Tongue (tissue), 2 donors: ENCODE results near the gene PCP4L1. TPM values are rescaled to one million over a fixed set of nuclear protein-coding genes. Genes with fewer than 3 reads are reported as not detected.
"Not testable (repeated sequence)": the region's sequence is repeated elsewhere in the genome, so short reads cannot be mapped to it uniquely, and the experiment has no call there.

ENCODE experiments used
- DNase-seq: peaks from one replicate; pipeline ENCODE4 v3.0.0-alpha.2; 2015
- total RNA-seq: library from RNA; depleted of rRNA; stranded (reverse); fragments of >200 nt; gene quantifications from one replicate; pipeline ENCODE4 v1.2.3, GENCODE V29; 2014

The PCP4L1 gene
- total RNA-seq: 4.9 TPM

DNA sequence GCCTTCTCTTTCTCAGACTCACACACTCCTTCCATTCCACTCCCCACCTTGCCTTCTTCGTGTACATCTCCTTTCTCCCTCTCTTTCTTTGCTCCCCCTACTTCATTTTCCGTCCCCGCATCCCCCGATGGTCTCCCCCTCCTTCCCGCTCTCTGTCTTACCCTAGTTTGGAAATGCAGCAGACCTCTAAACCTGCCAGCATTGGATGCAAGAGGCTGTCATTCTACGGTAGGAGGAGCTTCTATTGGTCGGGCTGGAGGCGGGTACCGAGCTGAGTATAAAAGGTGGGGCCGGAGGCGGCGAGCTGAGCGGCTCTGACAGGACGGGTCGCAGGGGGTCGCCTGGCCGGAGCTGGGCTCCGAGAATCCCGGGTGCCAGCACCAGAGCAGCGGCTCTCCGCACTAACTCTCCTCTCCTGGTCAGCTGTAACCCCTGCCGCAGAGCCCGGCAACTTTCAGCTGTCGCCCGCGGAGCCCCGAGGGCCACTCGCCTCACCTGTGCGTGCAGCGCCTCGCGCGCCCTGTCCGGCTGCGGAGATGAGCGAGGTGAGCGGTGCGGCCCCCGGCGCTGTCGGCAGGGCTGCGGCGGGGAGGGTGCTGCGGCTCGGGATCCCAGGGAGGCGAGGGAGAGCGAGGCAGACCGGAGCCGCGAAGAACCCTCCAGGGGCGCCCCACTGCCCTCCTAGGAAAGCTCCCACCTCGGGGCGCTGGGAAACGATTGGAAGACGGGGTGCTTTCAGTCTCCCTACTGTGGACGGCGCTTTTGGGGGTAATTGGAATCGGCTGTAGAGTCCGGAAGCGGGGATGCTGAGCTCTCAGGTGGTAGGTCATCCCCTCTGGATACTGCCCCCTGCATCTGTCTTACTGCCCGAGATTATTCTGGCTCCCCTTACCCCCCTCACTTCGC is at the start of gene PCP4L1:
PCP4L1 (plus strand) TSS at position 307 of the 906 bp plus-strand sequence; CDS start at position 537, 230 bp downstream.
- DNase-seq: peak; percentile 76

DNA sequence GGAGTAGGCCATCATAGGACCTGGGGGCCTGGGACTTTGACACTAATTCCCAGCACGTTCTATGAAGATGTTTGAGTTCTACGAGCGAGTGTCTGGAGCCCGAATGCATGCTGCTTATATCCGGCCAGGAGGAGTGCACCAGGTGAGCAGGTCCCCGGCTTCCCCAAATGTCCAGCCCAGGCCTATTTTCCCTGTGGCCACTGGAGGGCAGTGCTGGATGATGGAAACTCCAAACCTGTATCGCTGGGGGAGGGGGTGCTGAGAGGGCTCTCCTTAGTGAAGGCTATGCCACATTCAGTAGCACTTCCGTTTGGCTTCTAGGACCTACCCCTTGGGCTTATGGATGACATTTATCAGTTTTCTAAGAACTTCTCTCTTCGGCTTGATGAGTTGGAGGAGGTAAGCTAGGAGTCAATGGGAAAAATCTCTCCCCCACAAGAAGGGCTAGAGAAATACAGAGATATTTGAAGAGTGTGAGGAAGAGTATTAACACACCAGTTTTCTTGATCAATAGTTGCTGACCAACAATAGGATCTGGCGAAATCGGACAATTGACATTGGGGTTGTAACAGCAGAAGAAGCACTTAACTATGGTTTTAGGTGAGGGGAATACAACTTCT is 48.6 kb upstream of the PCP4L1 start:
- DNase-seq: peak; percentile 84

DNA sequence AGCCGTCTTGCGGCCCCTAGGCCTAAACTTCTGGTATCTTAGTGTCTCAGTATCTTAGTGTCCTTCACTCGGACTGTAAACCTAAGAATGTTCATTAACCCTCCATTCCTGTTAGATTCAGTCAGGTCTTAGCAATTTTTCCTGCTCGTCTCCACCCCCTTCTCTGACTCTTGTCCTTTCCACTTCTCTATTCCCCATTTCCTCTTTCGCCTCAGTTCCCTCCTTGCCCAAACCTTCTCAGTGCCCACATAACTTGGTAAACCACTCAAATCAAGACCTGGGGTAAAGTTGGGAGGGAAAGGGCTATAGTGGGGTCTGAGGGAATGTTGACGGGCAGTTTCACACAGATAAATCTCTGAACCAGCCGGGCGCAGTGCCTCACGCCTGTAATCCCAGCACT is 44.2 kb upstream of the PCP4L1 start:
- DNase-seq: no peak

DNA sequence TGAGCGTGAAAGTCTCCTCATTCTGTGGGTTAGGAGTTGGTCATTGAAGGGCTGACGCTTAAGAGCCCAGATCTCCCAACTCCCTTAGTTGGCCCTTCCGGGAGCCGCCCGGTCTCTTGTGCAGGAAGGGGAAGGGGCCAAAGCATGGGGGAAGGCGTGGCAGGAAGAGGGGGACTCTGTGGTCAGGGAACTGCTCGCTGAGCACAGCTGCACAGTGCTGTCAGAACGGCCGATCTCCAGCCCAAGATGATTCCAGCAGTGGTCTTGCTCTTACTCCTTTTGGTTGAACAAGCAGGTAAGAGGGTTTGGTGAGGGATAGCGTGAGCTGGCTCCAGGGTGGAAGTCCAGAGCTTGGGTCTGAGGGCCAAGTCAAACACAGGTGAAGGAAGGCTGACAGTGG is 43.5 kb upstream of the PCP4L1 start, which contains the start of gene FCER1G:
FCER1G (plus strand) TSS at position 220 of the 400 bp plus-strand sequence; CDS start at position 247, 27 bp downstream.
- DNase-seq: no peak

DNA sequence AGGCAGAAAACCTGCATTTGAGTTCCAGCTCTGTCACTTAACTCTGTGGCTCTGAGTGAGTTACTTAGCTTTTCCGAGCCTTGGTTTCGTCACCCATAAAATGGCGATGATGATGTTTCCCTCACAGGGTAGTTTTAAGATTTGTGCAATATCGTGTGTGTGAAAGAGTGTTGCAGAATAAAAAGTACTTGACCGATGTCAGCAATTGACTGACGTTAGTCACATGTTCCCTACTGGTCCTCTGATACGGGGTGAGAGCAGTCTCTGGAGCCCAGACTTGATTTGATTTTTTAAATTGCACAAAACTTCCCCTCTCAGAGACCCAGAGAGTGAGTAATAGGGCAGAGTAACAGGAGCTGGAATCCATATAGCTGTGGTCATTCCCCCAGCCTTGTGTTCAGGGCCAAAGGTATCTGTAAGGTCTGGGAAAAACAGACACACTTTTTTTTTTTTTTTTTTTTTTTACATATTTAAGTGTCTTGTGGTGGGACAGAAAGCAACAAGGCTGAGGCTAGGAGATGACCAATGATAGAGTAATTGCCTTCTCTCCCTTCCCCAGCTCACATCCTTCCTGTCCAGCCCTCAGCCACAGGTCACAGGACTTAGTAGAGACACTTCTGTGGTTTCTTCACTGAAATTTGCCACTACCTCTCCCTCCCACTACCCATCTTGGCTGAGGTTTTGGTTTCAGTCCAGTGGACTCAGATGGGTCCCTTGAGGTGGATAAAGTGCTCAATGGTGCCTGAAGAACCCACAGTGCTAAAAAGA is 41.4 kb upstream of the PCP4L1 start:
- no peak for DNase-seq

DNA sequence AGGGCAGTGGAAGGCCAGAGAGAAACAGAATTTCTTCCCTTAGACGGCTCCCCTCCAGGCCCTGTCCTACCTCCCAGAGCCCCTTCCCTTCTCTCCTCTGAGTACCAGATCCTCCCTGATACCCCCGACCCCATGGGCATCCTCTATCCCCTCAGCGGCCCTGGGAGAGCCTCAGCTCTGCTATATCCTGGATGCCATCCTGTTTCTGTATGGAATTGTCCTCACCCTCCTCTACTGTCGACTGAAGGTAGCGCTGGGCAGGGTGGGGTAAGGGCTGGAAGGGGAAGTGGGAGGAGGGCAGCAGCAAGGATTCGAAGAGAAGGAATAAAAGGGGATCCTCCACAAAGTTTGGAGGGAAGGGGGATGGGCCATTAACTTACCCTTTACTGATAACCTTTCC is 40.7 kb upstream of the PCP4L1 start:
- DNase-seq: no peak

DNA sequence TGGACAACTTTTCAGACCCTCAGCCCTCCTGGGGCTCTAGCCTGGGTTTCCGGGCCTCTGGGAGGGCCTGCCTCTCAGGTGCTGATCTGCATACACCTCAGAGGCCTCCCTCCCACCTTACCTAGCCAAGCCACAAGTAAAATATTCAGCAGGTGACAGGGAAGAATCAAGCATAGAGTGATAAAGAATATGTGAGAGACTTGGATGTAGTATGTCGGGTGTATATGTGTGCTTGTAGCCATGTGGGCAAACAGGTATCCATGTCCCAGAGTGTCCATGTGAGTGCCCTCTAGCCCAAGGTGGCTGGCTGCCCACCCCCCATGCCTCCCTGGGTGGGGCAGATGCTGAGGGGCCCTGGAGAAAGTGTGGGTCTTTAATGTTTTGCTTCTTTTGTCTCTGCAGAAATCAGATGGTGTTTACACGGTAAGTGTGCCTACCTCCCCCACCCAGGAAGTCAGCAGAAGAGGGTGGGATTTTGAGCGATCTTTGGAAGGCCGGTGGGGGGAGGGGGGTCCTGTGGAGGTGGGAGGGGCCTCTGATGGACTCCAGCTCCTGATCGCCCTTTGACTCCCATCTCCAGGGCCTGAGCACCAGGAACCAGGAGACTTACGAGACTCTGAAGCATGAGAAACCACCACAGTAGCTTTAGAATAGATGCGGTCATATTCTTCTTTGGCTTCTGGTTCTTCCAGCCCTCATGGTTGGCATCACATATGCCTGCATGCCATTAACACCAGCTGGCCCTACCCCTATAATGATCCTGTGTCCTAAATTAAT is 40.1 kb upstream of the PCP4L1 start:
- no peak for DNase-seq

DNA sequence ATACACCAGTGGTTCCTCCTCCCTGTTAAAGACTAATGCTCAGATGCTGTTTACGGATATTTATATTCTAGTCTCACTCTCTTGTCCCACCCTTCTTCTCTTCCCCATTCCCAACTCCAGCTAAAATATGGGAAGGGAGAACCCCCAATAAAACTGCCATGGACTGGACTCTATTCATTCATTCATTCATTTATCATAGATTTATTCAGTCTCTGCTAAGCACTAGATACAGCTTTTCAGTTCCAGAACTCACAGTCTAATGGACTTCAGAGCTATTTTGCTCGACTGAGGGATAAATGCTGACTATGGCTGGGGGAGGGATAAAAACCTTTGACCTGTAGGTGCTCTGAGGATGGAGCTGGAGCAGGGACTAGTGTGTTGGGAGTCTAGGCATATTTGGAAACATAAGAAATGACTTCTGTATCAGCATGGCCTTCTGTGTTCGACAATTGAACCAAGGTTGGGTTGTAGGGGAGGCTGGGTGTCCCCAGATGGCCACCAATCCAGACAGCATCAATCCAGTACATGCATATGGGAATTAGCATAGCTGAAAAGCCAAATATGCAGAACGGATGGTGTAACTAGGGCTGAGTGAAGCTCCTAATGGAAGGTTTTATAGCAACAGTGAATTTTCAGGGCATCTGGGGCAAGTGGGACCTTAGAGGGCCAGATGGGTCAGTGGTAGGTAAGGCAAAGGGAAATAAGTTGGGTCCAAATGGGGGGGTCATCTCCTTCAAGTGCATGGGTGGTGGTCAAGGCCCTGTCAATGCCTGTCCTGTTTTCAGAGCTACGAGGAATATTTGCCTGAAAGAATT is 39.3 kb upstream of the PCP4L1 start:
- no peak for DNase-seq

DNA sequence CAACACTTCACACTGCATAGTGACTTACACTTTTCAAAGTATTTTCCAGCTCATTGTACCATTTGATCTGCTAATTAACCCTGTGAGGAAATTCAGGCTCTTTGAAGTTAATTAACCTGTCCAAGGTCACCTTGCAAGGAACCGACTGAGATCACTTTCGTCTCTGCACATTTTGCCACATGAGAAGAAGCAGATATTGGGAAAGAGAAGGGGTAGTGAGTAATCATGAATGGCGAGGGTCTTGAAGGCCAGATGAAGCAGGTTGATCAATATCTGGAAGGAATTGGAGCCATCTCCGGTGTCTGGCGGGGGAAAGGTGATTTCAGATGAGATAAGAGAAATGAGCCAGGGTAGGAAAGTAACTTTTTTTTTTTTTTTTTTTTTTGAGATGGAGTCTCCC is 38.5 kb upstream of the PCP4L1 start:
- DNase-seq: no peak

DNA sequence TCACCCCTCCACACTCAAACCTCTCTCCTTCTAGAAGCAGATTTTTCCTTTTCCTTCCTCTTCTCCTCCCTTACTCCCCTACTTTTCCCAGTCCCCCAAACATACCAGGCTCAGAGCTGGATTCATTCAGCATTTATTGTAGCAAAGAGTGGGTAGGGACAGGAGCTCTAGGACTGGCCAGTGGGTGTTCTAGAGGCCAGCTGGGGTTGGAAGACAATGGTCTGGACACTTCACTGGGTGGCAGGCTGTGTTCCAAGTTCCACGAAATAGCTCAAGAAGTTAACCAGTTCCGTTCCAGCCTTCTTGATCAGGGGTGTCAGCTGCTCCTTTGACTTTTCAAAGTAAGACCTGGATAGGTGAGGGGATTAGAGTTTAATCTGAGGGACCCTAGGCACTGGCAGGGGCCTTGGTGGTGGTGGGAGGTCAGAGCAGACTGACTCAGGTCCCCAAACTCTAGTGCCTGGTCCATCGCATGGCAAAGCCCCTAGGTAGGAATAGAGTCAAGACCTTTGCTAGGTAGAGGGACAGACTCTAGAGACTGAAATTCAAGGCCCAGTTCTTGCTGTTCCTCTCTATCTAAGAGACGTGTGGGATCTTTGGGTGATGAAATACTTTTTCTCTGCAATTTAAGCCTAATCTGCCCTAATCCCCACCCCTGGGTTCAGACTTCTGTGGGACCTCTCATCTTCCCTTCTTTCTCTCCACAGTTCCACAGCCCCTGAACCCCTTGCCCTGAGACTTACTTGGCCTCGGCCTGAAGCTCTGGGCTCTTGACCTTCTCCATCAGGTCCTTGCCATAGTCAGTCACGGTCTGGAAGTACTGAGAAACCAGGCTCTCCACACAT is 36.1 kb upstream of the PCP4L1 start:
- no peak for DNase-seq

DNA sequence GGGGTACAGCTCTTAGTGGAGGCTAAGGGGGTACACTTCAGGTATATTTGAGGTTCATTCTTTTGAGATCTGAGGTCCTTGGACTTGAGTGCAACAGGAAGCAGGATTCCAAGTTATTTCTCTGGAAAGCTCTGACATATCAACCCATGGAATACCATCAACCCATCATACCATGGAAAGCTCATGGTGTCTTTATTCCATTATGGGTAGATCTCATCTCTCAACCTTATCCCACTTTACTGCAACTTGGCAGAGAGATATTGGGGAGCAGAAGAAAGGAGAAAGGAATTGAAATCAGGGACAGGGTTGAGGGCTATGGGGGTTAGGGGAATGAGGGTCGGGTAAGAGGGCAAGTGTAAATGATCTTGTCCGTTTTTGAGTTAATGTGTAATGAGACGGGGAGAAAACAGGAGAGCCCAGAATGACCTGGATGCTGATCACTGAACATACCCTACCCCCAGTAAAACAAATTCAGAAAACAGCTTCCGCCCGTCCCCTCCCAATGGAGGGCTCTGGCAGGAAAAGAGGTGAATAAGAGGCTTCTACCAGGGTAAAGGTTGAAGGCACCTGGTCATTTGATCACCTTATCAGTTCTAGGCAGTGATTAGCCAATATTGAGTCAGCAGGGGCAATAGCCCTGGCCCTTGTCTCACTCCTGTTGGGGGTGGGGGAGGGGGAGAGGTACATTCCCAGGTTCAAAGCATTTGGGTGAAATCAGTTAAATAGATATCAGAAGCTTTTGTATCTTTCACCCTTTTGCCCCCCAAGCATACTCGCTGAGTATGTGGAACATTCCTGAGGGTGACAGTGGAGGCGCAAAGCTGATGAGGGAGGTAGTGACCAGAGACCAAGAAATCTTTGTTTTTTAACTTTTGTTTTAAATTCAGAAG is 34.5 kb upstream of the PCP4L1 start:
- no peak for DNase-seq

DNA sequence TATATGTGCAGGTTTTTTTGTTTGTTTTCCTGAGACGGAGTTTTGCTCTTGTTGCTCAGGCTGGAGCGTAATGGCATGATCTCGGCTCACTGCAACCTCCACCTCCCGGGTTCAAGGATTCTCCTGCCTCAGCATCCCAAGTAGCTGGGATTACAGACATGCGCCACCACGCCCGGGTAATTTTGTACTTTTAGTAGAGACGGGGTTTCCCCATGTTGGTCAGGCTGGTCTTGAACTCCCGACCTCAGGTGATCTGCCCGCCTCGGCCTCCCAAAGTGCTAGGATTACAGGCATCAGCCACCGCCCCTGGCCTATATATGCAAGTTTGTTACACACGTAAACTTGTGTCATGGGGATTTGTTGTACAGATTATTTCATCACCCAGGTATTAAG is 33.9 kb upstream of the PCP4L1 start:
- DNase-seq: not testable (repeated sequence)

DNA sequence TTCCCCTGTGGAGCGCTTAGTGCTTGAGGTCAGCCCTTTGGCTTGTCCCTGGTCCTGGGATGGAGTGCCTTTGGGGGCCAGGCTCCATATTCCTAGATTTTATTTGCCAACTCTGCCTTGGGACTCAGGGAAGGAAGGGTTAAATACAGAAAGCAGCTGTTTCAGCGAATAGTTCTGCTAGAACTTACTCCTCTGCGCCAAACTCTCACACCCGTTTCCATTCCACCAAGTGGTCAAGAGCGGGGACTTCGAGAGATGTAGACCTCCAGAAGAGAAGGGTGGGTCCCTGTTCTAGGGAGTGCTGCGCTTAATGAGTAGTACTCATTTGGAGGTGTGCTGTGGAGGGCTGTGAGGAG is 33.4 kb upstream of the PCP4L1 start:
- DNase-seq: no peak

DNA sequence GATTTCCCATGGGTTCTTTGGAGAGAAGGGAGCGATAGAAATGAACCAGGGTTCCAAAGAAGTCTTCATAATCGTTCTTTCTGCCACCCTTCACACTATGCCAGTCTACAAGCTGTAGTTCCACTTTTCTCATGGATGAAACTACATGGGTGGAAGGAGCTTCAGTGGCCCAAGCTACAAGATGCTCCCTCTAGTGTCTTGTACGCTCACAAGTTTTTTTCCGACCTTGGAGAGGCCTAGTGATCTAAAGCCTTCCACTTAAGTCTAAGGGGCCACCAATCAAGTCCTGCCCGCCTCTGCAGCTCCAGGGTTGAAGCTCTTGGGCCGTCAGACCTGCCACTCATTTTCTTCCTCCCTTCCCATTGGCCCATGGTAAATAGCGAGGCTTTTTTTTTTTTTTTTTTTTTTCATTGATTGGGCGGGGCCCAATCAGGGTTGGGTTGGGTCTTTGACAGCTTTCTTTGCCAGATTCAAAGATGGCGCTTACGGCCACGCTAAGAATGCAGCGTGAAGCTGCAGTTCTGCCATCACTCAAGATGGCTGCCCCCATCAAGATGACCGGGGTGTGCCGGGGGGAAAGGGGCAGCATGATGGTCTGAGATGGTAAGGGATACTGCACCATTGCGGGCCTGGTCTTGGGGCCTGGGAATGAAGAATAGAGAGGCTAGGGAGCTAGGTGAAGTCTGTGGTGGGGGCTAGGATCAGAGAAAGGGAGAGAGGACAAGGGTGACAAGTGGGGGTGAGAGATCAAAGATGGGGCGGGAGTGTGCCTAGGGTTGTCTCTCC is 32.8 kb upstream of the PCP4L1 start, which contains the start of gene TOMM40L:
TOMM40L (plus strand) TSS at position 527 of the 786 bp plus-strand sequence. CDS start 430 bp downstream, outside the sequence.
- DNase-seq: peak; percentile 98

DNA sequence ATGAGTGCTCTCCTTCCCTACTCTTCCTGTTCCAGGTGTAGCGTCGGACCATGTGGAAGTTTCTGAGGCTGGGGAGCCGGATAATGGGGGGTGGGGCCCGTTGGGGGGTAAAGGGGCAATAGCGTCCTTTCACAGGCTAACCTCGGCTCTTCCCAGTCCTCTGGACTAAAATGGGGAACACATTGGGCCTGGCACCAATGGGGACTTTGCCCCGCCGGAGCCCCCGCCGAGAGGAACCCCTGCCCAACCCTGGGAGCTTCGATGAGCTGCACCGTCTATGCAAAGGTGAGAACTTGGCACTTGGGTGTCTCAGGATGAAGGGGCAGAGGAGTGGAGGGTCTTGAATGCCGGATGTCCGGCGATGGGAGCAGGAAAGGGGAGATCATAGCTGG is 32.2 kb upstream of the PCP4L1 start:
- no peak for DNase-seq

DNA sequence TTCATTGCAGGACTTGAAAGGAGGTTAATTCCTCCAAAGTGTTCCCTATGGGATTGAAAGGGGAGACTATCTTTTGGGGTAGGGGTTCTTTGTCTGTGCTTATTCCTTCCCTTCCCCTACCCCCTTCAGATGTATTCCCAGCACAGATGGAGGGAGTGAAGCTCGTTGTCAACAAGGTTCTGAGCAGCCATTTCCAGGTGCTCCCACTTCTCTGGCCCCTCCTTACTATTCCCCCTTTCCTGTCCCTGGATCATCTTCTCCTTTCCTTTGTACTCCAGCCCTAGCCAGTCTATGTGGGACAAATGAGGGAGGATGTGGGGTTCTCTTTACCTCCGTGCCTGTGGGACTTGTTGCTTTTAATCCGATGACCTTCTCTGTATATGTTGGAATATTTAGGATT is 31.8 kb upstream of the PCP4L1 start:
- no peak for DNase-seq

DNA sequence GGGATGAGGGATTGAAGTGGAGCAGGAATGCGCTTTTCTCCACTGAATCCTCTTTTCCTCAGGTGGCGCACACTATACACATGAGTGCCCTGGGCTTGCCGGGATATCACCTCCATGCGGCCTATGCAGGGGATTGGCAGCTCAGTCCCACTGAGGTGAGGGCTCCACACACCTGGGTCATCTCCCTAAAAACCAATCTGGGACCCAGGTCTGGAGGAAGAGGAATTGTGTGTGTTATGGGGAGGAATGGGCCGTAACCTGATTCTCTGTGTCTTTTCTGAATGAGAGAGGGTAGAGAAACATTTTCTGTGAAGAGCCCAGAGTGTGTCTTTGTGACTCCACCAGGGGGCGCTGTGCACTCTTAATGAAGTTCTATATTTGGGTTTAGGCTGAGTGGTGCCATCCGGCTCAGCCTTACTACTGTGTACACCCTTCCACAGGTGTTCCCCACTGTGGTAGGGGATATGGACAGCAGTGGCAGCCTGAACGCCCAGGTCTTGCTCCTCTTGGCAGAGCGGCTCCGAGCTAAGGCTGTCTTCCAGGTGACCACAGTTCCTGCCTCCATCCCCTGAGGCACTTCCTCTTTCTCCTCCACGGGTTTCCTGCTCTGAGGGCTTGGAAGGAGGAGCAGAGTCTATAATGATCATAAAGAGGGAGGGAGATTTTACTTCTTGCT is 31.2 kb upstream of the PCP4L1 start:
- DNase-seq: peak; percentile 91

DNA sequence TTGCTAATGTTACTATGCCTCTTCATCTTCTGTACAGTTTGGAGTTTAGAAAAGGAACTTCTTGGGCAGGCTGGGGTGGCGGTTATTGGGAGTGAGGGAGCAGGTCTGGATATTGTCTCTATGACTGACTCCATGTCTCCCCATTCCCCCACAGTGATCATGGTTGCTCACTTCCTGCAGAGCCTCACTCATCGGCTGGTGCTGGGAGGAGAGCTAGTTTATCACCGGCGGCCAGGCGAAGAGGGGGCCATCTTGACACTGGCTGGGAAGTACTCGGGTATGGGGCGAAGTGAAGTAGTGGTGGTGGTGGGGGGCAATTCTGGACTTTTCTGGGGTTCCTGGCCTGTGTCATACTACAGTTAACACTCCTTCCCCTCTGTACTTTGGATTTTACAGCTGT is 30.5 kb upstream of the PCP4L1 start:
- DNase-seq: no peak
